ENCODE data around the gene TSBP1.

- peak; percentile 91 to 95 (median 92) for TF ChIP-seq CTCF (IDR thresholded peaks at IDR 0.05)
- TF ChIP-seq POLR2A (IDR thresholded peaks at IDR 0.05): peak in 1 of 2 donors; percentile 8
Measured at GRCh38 chr6:32244946-32245398, 126.7 kb downstream of the TSBP1 start.
